ENCODE results near the gene NCKAP5L.

DNA sequence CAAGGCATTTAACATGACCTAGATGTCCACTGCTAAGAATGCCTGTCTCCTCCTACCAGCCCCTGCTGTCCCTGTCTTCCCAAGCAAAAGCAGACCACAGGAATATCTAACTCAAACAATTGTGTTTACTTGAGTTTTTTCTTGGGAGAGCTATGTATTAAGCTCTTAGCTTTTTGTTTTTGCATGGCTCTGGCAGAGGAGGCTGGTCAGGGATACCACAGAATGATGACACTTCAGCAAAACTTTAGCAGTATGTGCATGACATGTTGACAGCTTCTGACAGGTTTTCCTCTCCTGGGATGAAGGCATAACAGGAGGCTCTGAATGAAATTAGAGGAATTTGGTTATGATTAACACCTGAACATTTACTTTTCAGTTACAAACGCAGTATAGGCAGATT lies 79.9 kb downstream of the NCKAP5L start:
- TF ChIP-seq, protein P1, sequence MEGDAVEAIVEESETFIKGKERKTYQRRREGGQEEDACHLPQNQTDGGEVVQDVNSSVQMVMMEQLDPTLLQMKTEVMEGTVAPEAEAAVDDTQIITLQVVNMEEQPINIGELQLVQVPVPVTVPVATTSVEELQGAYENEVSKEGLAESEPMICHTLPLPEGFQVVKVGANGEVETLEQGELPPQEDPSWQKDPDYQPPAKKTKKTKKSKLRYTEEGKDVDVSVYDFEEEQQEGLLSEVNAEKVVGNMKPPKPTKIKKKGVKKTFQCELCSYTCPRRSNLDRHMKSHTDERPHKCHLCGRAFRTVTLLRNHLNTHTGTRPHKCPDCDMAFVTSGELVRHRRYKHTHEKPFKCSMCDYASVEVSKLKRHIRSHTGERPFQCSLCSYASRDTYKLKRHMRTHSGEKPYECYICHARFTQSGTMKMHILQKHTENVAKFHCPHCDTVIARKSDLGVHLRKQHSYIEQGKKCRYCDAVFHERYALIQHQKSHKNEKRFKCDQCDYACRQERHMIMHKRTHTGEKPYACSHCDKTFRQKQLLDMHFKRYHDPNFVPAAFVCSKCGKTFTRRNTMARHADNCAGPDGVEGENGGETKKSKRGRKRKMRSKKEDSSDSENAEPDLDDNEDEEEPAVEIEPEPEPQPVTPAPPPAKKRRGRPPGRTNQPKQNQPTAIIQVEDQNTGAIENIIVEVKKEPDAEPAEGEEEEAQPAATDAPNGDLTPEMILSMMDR (IDR thresholded peaks at IDR 0.05) = no peak
- no peak for TF ChIP-seq POLR2A (IDR thresholded peaks at IDR 0.05)

All from body of pancreas (tissue), 4 donors.